Vagina (tissue), 2 donors: ENCODE measurements around the gene TET2. TPM values are rescaled to one million over a fixed set of nuclear protein-coding genes. Genes with fewer than 3 reads are reported as not detected.

Experiments
- DNase-seq, 2 donors: peaks; one replicate each; pipeline ENCODE4 v3.0.0-alpha.2; 2017; ENCODE audit errors: extremely low spot score in 2 of 2
- H3K27ac ChIP-seq: fragments of 200-600 bp; sonication (generic); one replicate; pipeline ENCODE4 v1.5.1; 2019
- H3K27me3 ChIP-seq: fragments of 200-600 bp; sonication (generic); one replicate; pipeline ENCODE4 v1.5.1; 2019
- H3K36me3 ChIP-seq, 2 donors: fragments of 200-600 bp; sonication (generic); one replicate each; pipeline ENCODE4 v1.5.1; 2017 to 2019
- H3K4me1 ChIP-seq: fragments of 200-600 bp; sonication (generic); one replicate; pipeline ENCODE4 v1.5.1; 2019
- H3K4me3 ChIP-seq, 2 donors: fragments of 200-600 bp; sonication (generic); 1 replicate in 1 of 2; 2 replicates in 1 of 2; pipeline ENCODE4 v1.5.1; 2016 to 2019
- H3K9me3 ChIP-seq: fragments of 200-600 bp; sonication (generic); one replicate; pipeline ENCODE4 v1.5.1; 2019
- CTCF ChIP-seq, 3 experiments: fragments of 450-650 bp in 2 of 3; fragments of 200-600 bp in 1 of 3; sonication (generic) in 1 of 3; IDR thresholded peaks; one replicate each; pipeline ENCODE4 v1.5.1; 2017 to 2019; ENCODE audit warnings: antibody characterized with exemption in 3 of 3, mild to moderate bottlenecking in 2 of 3, moderate library complexity in 2 of 3
- POLR2A ChIP-seq, 2 donors: fragments of 450-650 bp; IDR thresholded peaks; one replicate each; pipeline ENCODE4 v1.6.1; 2017; ENCODE audit warnings: antibody characterized with exemption in 2 of 2, mild to moderate bottlenecking in 2 of 2, moderate library complexity in 2 of 2
- POLR2AphosphoS5 ChIP-seq, 2 donors: sonication (generic); formaldehyde crosslinking; IDR thresholded peaks; one replicate each; pipeline ENCODE4 v1.9.0; 2017; ENCODE audit warnings: antibody characterized with exemption in 2 of 2, mild to moderate bottlenecking in 2 of 2, low read depth in 1 of 2; ENCODE audit not compliant: insufficient read depth in 1 of 2
- intact Hi-C: fragments of 100-400 bp; cut with DNase I; formaldehyde crosslinking; loops from one replicate; pipeline ENCODE4 v1.15.1; 2023
- total RNA-seq: library from RNA; depleted of rRNA; stranded (reverse); fragments of >200 nt; gene quantifications from one replicate; pipeline ENCODE4 v1.2.3, GENCODE V29; 2016

The TET2 gene
- total RNA-seq, result 31.9 TPM

- DNase-seq, result peak; percentile 90 to 96
- TF ChIP-seq POLR2AphosphoS5 (IDR thresholded peaks at IDR 0.05; ENCODE audit: insufficient read depth in 1 of 2, low read depth in 1 of 2), result peak in 1 of 2 donors; percentile 29
- no peak for TF ChIP-seq CTCF (IDR thresholded peaks at IDR 0.05)
- intact Hi-C loops, result loop anchor here (5.0 kb wide), 1 partner anchor 326 kb away; the partner anchor contains the start of gene PPA2
- Histone ChIP-seq H3K4me1 (peaks cover 33% of the 10 kb centered on the region), H3K9me3 (no peaks in the 10 kb centered on the region), H3K27ac (peak within 1 kb of the TSS; percentile 90), H3K27me3 (no peaks in the 10 kb centered on the region), H3K36me3 (no peaks in the 10 kb centered on the region), H3K4me3 (peak within 1 kb of the TSS; percentile 68 to 82)
Observed at GRCh38 chr4:105146276-105147015, at the start of gene TET2. TSS of gene TET2 (plus strand) at chr4:105146876. CDS start at chr4:105233943, 87,067 bp downstream.

DNA sequence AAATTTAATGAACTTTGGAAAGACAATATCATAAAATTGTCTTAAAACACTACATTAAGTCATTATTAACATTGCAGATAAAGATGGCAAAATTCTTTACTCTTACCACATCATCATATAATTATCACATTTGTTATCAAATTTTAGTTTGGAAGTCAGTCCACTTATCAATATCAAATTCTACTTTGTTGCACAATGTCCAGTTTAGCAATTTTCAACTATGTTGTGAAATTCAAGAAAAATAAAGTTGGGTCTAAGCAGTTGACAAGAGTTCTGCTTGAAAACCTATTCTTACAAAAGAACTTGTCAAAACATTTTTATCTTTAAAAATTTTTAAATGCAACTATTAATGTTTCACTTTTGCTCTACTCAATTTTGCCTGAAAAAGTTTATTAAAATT, 44.7 kb upstream of the TET2 start:
- H3K4me3 ChIP-seq, result no peak overlapping the region
- H3K9me3 ChIP-seq, result no peaks in the 10 kb centered on the region
- no peaks in the 10 kb centered on the region for H3K36me3 ChIP-seq
- no peak for TF ChIP-seq POLR2AphosphoS5 (IDR thresholded peaks at IDR 0.05; ENCODE audit: insufficient read depth in 1 of 2, low read depth in 1 of 2)
- TF ChIP-seq CTCF (IDR thresholded peaks at IDR 0.05), result no peak
- no peak for TF ChIP-seq POLR2A (IDR thresholded peaks at IDR 0.05)
- peaks cover 2% of the 10 kb centered on the region for H3K4me1 ChIP-seq
- no peak overlapping the region for H3K27ac ChIP-seq
- DNase-seq, result no peak
- intact Hi-C loops, result no loop called here
- no peaks in the 10 kb centered on the region for H3K27me3 ChIP-seq

- TF ChIP-seq POLR2A (IDR thresholded peaks at IDR 0.05) (no peak), POLR2AphosphoS5 (IDR thresholded peaks at IDR 0.05; ENCODE audit: insufficient read depth in 1 of 2, low read depth in 1 of 2) (peak; percentile 12 to 30)
- Histone ChIP-seq H3K27me3 (no peaks in the 10 kb centered on the region), H3K9me3 (no peaks in the 10 kb centered on the region), H3K4me1 (peaks cover 7% of the 10 kb centered on the region), H3K4me3 (no peak overlapping the region), H3K27ac (peak overlapping the region; percentile 48), H3K36me3 (no peaks in the 10 kb centered on the region)
- DNase-seq, result no peak
- intact Hi-C loops, result no loop called here
Observed at GRCh38 chr4:105106426-105106825, 40.2 kb upstream of the TET2 start.

GRCh38 chr4:105107095-105107856, 39.4 kb upstream of the TET2 start:
- intact Hi-C loops, result no loop called here
- no peak overlapping the region for H3K4me3 ChIP-seq
- TF ChIP-seq POLR2A (IDR thresholded peaks at IDR 0.05) (no peak), CTCF (IDR thresholded peaks at IDR 0.05) (no peak), POLR2AphosphoS5 (IDR thresholded peaks at IDR 0.05; ENCODE audit: insufficient read depth in 1 of 2, low read depth in 1 of 2) (no peak)
- peaks cover 7% of the 10 kb centered on the region for H3K4me1 ChIP-seq
- H3K9me3 ChIP-seq, result no peaks in the 10 kb centered on the region
- H3K36me3 ChIP-seq, result no peaks in the 10 kb centered on the region
- no peaks in the 10 kb centered on the region for H3K27me3 ChIP-seq
- peak overlapping the region; percentile 48 for H3K27ac ChIP-seq
- no peak for DNase-seq

DNA sequence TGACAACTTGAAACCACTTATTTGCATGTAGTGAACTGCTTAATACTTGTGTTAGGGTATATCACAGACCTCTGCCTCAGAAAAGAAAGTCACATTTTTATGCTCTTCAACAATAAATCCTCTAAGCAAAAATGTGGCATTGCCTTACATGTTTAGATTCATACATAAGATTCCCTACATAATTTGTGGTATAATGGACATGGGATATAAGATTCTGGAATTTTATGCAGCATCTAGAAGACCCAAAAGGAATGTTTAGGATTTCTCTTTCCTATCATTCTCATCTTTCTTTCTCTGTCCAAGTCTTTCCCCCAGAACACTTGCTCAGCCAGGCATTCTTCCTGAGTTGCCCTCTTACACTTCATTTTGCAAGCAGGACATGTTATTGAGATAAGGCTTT, 37.7 kb upstream of the TET2 start:
- no peak overlapping the region for H3K27ac ChIP-seq
- no peaks in the 10 kb centered on the region for H3K9me3 ChIP-seq
- no peak for DNase-seq
- no peak overlapping the region for H3K4me3 ChIP-seq
- intact Hi-C loops, result no loop called here
- peaks cover 7% of the 10 kb centered on the region for H3K4me1 ChIP-seq
- no peaks in the 10 kb centered on the region for H3K36me3 ChIP-seq
- no peaks in the 10 kb centered on the region for H3K27me3 ChIP-seq
- no peak for TF ChIP-seq CTCF (IDR thresholded peaks at IDR 0.05)
- TF ChIP-seq POLR2AphosphoS5 (IDR thresholded peaks at IDR 0.05; ENCODE audit: insufficient read depth in 1 of 2, low read depth in 1 of 2), result no peak
- no peak for TF ChIP-seq POLR2A (IDR thresholded peaks at IDR 0.05)
